ENCODE data around the gene OGDH. TPM values are rescaled to one million over a fixed set of nuclear protein-coding genes. Genes with fewer than 3 reads are reported as not detected.
"Not testable (repeated sequence)": the region's sequence is repeated elsewhere in the genome, so short reads cannot be mapped to it uniquely, and the experiment has no call there.

Gene OGDH
- total RNA-seq, 1 donor from 2014 or later: 67.1 TPM

DNA sequence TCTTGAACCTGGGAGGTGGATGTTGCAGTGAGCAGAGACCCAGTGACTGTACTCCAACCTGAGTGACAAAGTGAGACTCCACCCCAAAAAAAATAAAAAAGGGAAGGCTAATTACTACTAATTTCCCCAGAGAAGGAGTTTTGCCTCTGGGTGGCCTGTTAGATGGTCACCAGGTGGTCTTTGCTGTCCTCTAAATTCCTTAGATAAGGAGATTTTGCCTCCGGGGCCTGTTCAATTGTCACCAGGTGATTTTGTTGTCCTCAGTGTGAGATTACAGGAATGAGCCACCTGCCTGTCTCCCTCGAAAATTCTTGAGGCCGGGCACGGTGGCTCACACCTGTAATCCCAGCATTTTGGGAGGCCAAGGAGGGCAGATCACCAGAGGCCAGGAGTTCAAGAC is 117.8 kb downstream of the OGDH start:
- no peak overlapping the region for H3K4me3 Mint-ChIP-seq (ENCODE audit: unreplicated experiment)

DNA sequence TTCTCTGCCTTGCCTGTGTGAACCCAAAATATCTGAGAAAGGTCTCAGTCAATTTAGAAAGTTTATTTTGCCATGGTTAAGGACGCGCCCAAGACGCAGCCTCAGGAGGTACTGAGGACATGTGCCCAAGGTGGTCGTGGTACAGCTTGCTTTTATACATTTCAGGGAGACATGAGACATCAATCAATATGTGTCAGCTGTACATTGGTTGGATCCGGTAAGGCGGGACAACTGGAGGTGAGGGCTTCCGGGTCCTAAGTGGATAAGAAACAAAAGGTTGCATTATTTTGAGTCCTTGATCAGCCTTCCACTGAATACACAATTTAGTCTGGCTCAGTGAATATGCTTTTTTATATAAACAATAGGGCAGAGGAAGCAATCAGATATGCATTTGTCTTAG is 119.8 kb downstream of the OGDH start:
- not testable (repeated sequence) for H3K36me3 Mint-ChIP-seq (ENCODE audit: low read depth, unreplicated experiment); H3K4me3 Mint-ChIP-seq (ENCODE audit: unreplicated experiment); H3K9me3 Mint-ChIP-seq (ENCODE audit: unreplicated experiment); H3K27ac Mint-ChIP-seq (ENCODE audit: unreplicated experiment); H3K27me3 Mint-ChIP-seq (ENCODE audit: unreplicated experiment); DNase-seq (ENCODE audit: low spot score)
- peaks cover 13% of the 10 kb centered on the region for H3K4me1 Mint-ChIP-seq (ENCODE audit: unreplicated experiment)

More for the DNA sequence above, 117.8 kb downstream of the OGDH start:
- peaks cover 4% of the 10 kb centered on the region for H3K27me3 Mint-ChIP-seq (ENCODE audit: unreplicated experiment)
- no peak for DNase-seq (ENCODE audit: low spot score)
- H3K27ac Mint-ChIP-seq (ENCODE audit: unreplicated experiment): no peak overlapping the region
- H3K36me3 Mint-ChIP-seq (ENCODE audit: low read depth, unreplicated experiment): no peaks in the 10 kb centered on the region
- peaks cover 13% of the 10 kb centered on the region for H3K4me1 Mint-ChIP-seq (ENCODE audit: unreplicated experiment)
- TF ChIP-seq, protein P1, sequence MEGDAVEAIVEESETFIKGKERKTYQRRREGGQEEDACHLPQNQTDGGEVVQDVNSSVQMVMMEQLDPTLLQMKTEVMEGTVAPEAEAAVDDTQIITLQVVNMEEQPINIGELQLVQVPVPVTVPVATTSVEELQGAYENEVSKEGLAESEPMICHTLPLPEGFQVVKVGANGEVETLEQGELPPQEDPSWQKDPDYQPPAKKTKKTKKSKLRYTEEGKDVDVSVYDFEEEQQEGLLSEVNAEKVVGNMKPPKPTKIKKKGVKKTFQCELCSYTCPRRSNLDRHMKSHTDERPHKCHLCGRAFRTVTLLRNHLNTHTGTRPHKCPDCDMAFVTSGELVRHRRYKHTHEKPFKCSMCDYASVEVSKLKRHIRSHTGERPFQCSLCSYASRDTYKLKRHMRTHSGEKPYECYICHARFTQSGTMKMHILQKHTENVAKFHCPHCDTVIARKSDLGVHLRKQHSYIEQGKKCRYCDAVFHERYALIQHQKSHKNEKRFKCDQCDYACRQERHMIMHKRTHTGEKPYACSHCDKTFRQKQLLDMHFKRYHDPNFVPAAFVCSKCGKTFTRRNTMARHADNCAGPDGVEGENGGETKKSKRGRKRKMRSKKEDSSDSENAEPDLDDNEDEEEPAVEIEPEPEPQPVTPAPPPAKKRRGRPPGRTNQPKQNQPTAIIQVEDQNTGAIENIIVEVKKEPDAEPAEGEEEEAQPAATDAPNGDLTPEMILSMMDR (IDR thresholded peaks at IDR 0.05; ENCODE audit: unreplicated experiment): no peak
- no peaks in the 10 kb centered on the region for H3K9me3 Mint-ChIP-seq (ENCODE audit: unreplicated experiment)

DNA sequence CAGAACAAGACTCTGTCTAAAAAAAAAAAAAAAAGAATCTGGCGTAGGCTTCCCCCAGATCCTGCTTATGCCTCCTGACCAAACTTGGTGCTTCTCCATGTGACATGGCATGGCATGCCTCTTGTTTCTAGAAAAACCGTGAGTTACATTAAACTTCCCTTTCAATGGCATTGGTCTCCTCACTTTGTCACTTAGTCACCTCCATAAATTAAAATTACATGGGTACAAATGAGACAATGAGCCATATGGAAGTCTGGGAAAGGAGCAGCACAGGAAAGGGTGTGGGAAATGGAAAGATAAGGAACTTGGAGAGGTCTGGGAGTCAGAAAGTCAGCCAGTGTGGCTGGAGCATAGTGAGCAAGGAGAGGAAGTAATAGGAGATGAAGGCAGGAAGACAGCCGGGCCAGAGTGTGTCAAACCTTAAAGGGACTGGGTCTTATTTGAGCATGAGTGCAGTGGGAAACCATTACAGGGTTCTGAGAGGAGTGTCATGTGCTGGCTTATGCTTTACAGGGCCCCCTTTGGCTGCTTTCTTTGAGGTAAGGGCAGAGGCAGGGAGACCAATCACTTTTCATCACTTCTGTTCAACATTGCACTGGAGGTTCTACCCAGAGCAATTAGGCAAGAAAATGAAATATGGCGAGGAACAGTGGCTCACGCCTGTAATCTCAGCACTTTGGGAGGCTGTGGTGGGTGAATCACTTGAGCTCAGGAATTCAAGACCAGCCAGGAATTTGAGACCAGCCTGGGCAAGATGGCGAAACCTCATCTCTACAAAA is 120.9 kb downstream of the OGDH start:
- no peaks in the 10 kb centered on the region for H3K9me3 Mint-ChIP-seq (ENCODE audit: unreplicated experiment)
- TF ChIP-seq, protein P1 (IDR thresholded peaks at IDR 0.05; ENCODE audit: unreplicated experiment): no peak
- no peak for DNase-seq (ENCODE audit: low spot score)

DNA sequence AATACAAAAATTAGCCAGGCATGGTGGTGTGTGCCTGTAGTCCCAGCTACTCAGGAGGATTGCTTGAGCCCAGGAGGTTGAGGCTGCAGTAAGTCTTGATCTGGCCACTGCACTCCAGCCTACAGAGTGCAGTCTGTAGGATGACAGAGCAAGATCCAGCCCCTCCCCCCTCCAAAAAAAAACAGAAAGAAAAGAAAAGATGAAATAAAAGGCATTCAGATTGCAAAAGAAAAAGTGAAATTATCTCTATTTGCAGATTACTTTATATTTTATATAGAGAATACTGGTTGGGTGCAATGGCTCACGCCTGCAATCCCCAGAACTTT is 121.5 kb downstream of the OGDH start:
- DNase-seq (ENCODE audit: low spot score): no peak
- Mint-ChIP-seq H3K4me1 (ENCODE audit: unreplicated experiment) (peaks cover 13% of the 10 kb centered on the region), H3K9me3 (ENCODE audit: unreplicated experiment) (no peaks in the 10 kb centered on the region), H3K27me3 (ENCODE audit: unreplicated experiment) (peaks cover 4% of the 10 kb centered on the region), H3K36me3 (ENCODE audit: low read depth, unreplicated experiment) (no peaks in the 10 kb centered on the region), H3K27ac (ENCODE audit: unreplicated experiment) (no peak overlapping the region), H3K4me3 (ENCODE audit: unreplicated experiment) (no peak overlapping the region)
- TF ChIP-seq, protein P1 (IDR thresholded peaks at IDR 0.05; ENCODE audit: unreplicated experiment): no peak

More for the DNA sequence above, 120.9 kb downstream of the OGDH start:
- peak overlapping the region; percentile 21 for H3K4me3 Mint-ChIP-seq (ENCODE audit: unreplicated experiment)
- no peaks in the 10 kb centered on the region for H3K36me3 Mint-ChIP-seq (ENCODE audit: low read depth, unreplicated experiment)
- peak overlapping the region; percentile 19 for H3K27ac Mint-ChIP-seq (ENCODE audit: unreplicated experiment)
- peaks cover 13% of the 10 kb centered on the region for H3K4me1 Mint-ChIP-seq (ENCODE audit: unreplicated experiment)
- peaks cover 4% of the 10 kb centered on the region for H3K27me3 Mint-ChIP-seq (ENCODE audit: unreplicated experiment)

DNA sequence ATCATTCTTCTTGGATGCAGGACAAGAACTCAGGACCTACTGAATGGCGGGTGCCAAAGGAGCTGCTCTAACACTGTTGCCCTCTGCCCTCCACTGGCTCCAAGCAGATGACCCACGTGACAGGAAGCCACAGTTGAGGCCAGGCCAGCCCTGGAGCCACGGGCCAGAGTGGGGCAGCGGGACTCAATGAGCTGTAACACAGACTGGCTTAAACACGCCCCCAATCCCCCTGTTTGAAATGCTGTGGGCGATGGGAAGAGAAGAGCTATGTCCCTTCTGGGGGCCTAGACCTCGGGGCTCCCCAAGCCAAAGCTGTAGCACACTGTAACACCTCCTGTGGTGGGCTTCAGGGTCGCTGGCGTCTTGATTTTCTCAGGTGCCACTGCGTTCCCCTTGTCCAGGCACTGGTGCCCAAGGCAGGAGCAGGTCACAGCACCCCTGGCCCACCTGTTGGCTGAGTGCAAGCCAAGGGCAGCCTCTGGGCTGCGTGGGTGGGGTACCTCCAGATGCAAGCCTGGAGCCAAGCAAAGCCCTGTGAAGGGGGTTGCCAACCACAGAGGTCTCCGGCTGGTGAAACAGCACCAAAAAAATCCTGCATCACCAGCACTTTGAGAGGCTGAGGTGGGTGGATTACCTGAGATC is 123.6 kb downstream of the OGDH start:
- TF ChIP-seq, protein P1 (IDR thresholded peaks at IDR 0.05; ENCODE audit: unreplicated experiment): no peak
- DNase-seq (ENCODE audit: low spot score): no peak
- Mint-ChIP-seq H3K27me3 (ENCODE audit: unreplicated experiment) (peaks cover 4% of the 10 kb centered on the region), H3K36me3 (ENCODE audit: low read depth, unreplicated experiment) (no peaks in the 10 kb centered on the region), H3K27ac (ENCODE audit: unreplicated experiment) (no peak overlapping the region), H3K9me3 (ENCODE audit: unreplicated experiment) (no peaks in the 10 kb centered on the region), H3K4me1 (ENCODE audit: unreplicated experiment) (peaks cover 13% of the 10 kb centered on the region), H3K4me3 (ENCODE audit: unreplicated experiment) (no peak overlapping the region)

DNA sequence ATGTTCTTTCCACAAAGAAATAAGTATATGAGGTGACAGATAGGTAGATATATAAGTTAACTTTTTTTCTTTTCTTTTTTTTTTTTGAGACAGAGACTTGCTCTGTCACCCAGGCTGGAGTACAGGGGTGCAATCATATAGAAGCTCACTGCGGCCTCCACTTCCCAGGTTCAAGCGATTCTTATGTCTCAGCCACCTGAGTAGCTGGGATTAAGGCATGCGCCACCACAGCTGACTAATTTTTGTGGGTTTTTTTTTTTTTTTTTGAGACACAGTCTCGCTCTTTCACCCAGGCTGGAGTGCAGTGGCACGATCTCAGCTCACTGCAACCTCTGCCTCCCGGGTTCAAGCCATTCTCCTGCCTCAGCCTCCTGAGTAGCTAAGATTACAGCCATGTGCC is 126.5 kb downstream of the OGDH start:
- H3K4me3 Mint-ChIP-seq (ENCODE audit: unreplicated experiment); H3K27me3 Mint-ChIP-seq (ENCODE audit: unreplicated experiment); H3K36me3 Mint-ChIP-seq (ENCODE audit: low read depth, unreplicated experiment); H3K4me1 Mint-ChIP-seq (ENCODE audit: unreplicated experiment); H3K9me3 Mint-ChIP-seq (ENCODE audit: unreplicated experiment); DNase-seq (ENCODE audit: low spot score); H3K27ac Mint-ChIP-seq (ENCODE audit: unreplicated experiment): not testable (repeated sequence)
